Measurements from ENCODE around the gene UGGT2. TPM values are rescaled to one million over a fixed set of nuclear protein-coding genes. Genes with fewer than 3 reads are reported as not detected.
"Not testable (repeated sequence)": the region's sequence is repeated elsewhere in the genome, so short reads cannot be mapped to it uniquely, and the experiment has no call there.

Gene UGGT2
- total RNA-seq, 2 experiments from 2014 or later, result not detected

GRCh38 chr13:95784900-95785290, 268.3 kb downstream of the UGGT2 start:
- no peaks in the 10 kb centered on the region for H3K4me1 Mint-ChIP-seq
- ChIA-PET CTCF (no interaction called here), POLR2A (no interaction called here)
- no peak overlapping the region for H3K27ac Mint-ChIP-seq
- DNase-seq, result no peak
- peaks cover 37% of the 10 kb centered on the region for H3K36me3 Mint-ChIP-seq (ENCODE audit: low read depth)
- no peaks in the 10 kb centered on the region for H3K9me3 Mint-ChIP-seq
- H3K27me3 Mint-ChIP-seq, result no peaks in the 10 kb centered on the region
- no peak overlapping the region for H3K4me3 Mint-ChIP-seq

GRCh38 chr13:95784161-95784899, 268.9 kb downstream of the UGGT2 start:
- H3K27me3 Mint-ChIP-seq, result no peaks in the 10 kb centered on the region
- CTCF ChIA-PET, result no interaction called here

DNA sequence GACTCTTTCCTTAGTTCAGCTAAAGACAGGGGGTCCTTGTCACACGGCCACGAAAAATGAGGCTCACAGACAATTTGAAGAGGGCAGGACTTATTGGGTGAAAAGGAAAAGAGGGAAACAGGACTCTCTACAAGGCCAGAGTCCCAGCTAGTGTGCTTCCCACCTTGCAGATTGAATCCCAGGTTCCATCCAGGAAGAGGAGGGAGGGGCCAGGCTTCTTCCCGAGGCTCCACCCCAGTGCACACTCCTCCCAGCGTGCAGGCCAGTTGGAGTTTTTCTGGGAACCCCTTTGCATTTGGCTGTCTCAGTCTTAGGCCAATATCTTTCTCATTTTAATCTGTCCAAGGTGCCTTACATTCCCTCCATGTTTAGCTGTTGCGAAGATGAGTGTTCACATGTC, 269.5 kb downstream of the UGGT2 start:
- Mint-ChIP-seq H3K27me3 (no peaks in the 10 kb centered on the region), H3K27ac (no peak overlapping the region), H3K36me3 (ENCODE audit: low read depth) (peaks cover 26% of the 10 kb centered on the region), H3K4me1 (no peaks in the 10 kb centered on the region), H3K9me3 (no peaks in the 10 kb centered on the region), H3K4me3 (no peak overlapping the region)
- DNase-seq, result no peak
- ChIA-PET CTCF (no interaction called here), POLR2A (no interaction called here)

More at GRCh38 chr13:95784161-95784899, 268.9 kb downstream of the UGGT2 start:
- H3K27ac Mint-ChIP-seq, result no peak overlapping the region
- POLR2A ChIA-PET, result no interaction called here
- no peaks in the 10 kb centered on the region for H3K4me1 Mint-ChIP-seq
- H3K9me3 Mint-ChIP-seq, result no peaks in the 10 kb centered on the region
- peaks cover 32% of the 10 kb centered on the region for H3K36me3 Mint-ChIP-seq (ENCODE audit: low read depth)
- H3K4me3 Mint-ChIP-seq, result no peak overlapping the region
- DNase-seq, result no peak

- H3K27ac Mint-ChIP-seq, H3K4me3 Mint-ChIP-seq, H3K4me1 Mint-ChIP-seq, H3K27me3 Mint-ChIP-seq, CTCF ChIA-PET, POLR2A ChIA-PET, H3K9me3 Mint-ChIP-seq, DNase-seq: not testable (repeated sequence)
- peaks cover 17% of the 10 kb centered on the region for H3K36me3 Mint-ChIP-seq (ENCODE audit: low read depth)
These were observed 271.3 kb downstream of the UGGT2 start for GRCh38 chr13:95781940-95782339.

- ChIA-PET POLR2A (no interaction called here), CTCF (no interaction called here)
- no peaks in the 10 kb centered on the region for H3K9me3 Mint-ChIP-seq
- H3K4me3 Mint-ChIP-seq, result no peak overlapping the region
- peaks cover 15% of the 10 kb centered on the region for H3K36me3 Mint-ChIP-seq (ENCODE audit: low read depth)
- DNase-seq, result no peak
- no peaks in the 10 kb centered on the region for H3K4me1 Mint-ChIP-seq
- H3K27me3 Mint-ChIP-seq, result no peaks in the 10 kb centered on the region
- H3K27ac Mint-ChIP-seq, result no peak overlapping the region
These were observed 272.2 kb downstream of the UGGT2 start for GRCh38 chr13:95781016-95781415.

- Mint-ChIP-seq H3K4me1 (no peaks in the 10 kb centered on the region), H3K27me3 (no peaks in the 10 kb centered on the region), H3K27ac (no peak overlapping the region), H3K4me3 (no peak overlapping the region), H3K36me3 (ENCODE audit: low read depth) (peaks cover 12% of the 10 kb centered on the region), H3K9me3 (no peaks in the 10 kb centered on the region)
- CTCF ChIA-PET, result interaction anchor here (0.7 kb wide), 1 partner anchor 51 kb away, joined by 3 read pairs; no protein-coding TSS in a partner anchor
- DNase-seq, result no peak
- POLR2A ChIA-PET, result no interaction called here
These were observed 273.7 kb downstream of the UGGT2 start for GRCh38 chr13:95779522-95779921.

- Mint-ChIP-seq H3K27ac (no peak overlapping the region), H3K36me3 (ENCODE audit: low read depth) (peaks cover 31% of the 10 kb centered on the region), H3K4me3 (no peak overlapping the region), H3K27me3 (no peaks in the 10 kb centered on the region), H3K4me1 (peaks cover 5% of the 10 kb centered on the region), H3K9me3 (no peaks in the 10 kb centered on the region)
- ChIA-PET POLR2A (no interaction called here), CTCF (no interaction called here)
- no peak for DNase-seq
These were observed 281.3 kb downstream of the UGGT2 start for GRCh38 chr13:95771905-95772304.

- H3K9me3 Mint-ChIP-seq, result no peaks in the 10 kb centered on the region
- CTCF ChIA-PET, result no interaction called here
- H3K4me1 Mint-ChIP-seq, result no peaks in the 10 kb centered on the region
- H3K36me3 Mint-ChIP-seq (ENCODE audit: low read depth), result peaks cover 32% of the 10 kb centered on the region
- no peak for DNase-seq
- POLR2A ChIA-PET, result no interaction called here
- H3K27ac Mint-ChIP-seq, result no peak overlapping the region
- no peaks in the 10 kb centered on the region for H3K27me3 Mint-ChIP-seq
- no peak overlapping the region for H3K4me3 Mint-ChIP-seq
These were observed 289.6 kb downstream of the UGGT2 start for GRCh38 chr13:95763601-95764000.

DNA sequence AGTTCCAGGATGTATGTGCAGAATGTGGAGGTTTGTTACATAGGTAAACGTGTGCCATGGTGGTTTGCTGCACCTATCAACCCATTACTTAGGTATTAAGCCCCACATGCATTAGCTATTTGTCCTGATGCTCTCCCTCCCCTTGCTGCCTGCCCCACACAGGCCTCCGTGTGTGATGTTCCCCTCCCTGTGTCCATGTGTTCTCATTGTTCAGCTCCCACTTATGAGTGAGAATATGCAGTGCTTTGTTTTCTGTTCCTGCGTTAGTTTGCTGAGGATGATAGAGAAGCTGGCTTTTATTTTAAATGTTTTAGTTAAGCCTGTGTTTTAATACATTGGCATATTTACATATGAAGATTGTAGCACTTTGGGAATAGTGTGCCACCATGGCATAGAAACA, 290.6 kb downstream of the UGGT2 start:
- CTCF ChIA-PET, result not testable (repeated sequence)

GRCh38 chr13:95756072-95756471, 297.1 kb downstream of the UGGT2 start:
- Mint-ChIP-seq H3K9me3 (no peaks in the 10 kb centered on the region), H3K4me3 (no peak overlapping the region), H3K27me3 (no peaks in the 10 kb centered on the region), H3K27ac (no peak overlapping the region), H3K4me1 (peaks cover 2% of the 10 kb centered on the region), H3K36me3 (ENCODE audit: low read depth) (peaks cover 7% of the 10 kb centered on the region)
- no peak for DNase-seq
- ChIA-PET CTCF (no interaction called here), POLR2A (no interaction called here)

More for the DNA sequence above, 290.6 kb downstream of the UGGT2 start:
- H3K4me3 Mint-ChIP-seq, H3K27me3 Mint-ChIP-seq, DNase-seq, POLR2A ChIA-PET, H3K4me1 Mint-ChIP-seq, H3K27ac Mint-ChIP-seq, H3K9me3 Mint-ChIP-seq: not testable (repeated sequence)
- peaks cover 35% of the 10 kb centered on the region for H3K36me3 Mint-ChIP-seq (ENCODE audit: low read depth)

DNA sequence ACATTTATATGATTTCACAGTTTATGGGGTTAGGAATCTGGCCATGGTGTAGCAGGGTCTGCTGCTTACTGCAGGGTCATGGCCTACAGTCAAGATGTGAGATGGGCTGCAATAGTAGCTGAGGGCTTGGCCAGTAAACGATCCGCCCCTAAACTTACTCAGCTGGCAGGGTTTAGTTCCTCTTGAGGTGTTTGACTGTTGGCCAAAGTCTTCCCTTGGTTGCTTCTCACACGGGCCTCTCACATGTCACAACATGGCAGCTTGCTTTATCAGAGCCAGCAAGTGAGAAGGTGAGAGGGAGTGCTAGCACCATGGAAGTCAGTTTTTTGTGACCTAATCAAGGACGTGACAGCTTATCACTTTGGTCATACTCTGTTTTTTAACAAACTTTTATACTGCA, 299.1 kb downstream of the UGGT2 start:
- POLR2A ChIA-PET, result no interaction called here

DNA sequence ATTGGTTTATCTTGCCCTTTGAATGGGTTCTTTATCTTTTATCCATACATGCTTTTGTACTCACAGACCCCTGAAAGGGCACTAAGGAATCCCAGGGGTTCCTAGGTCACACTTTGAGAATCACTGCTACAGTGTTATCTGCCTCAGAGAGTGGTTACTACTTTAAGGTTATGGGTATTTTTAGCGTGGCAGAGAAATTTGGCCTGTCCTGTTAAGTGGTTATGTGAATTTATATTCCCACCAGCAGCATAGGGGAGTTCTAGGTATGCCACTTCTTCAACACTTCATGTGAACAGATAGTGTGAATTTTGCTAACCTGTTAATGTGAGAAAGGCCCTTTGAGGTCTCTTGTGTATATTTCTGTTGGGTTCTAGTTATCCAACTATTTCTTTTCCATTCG, 300.5 kb downstream of the UGGT2 start:
- Mint-ChIP-seq H3K4me3 (no peak overlapping the region), H3K36me3 (ENCODE audit: low read depth) (peaks cover 3% of the 10 kb centered on the region), H3K4me1 (peaks cover 2% of the 10 kb centered on the region), H3K9me3 (no peaks in the 10 kb centered on the region), H3K27ac (no peak overlapping the region), H3K27me3 (no peaks in the 10 kb centered on the region)
- ChIA-PET CTCF (no interaction called here), POLR2A (no interaction called here)
- DNase-seq, result no peak

More for the DNA sequence above, 299.1 kb downstream of the UGGT2 start:
- Mint-ChIP-seq H3K4me3 (no peak overlapping the region), H3K27me3 (no peaks in the 10 kb centered on the region), H3K36me3 (ENCODE audit: low read depth) (peaks cover 7% of the 10 kb centered on the region), H3K27ac (no peak overlapping the region), H3K4me1 (peaks cover 2% of the 10 kb centered on the region), H3K9me3 (no peaks in the 10 kb centered on the region)
- no peak for DNase-seq
- CTCF ChIA-PET, result interaction anchor here (0.7 kb wide), 1 partner anchor 93 kb away, joined by 4 read pairs; no protein-coding TSS in a partner anchor
